Left renal cortex interstitium (tissue), 4 donors: ENCODE results near the gene SNRPD2. TPM values are rescaled to one million over a fixed set of nuclear protein-coding genes. Genes with fewer than 3 reads are reported as not detected.
A peak's percentile ranks its signal among the peaks of the same experiment; 100 is the strongest.

Source experiments
- DNase-seq, 4 donors: peaks; one replicate each; pipeline ENCODE4 v3.0.0-alpha.2; 2013; ENCODE audit warnings: low read depth in 4 of 4, low spot score in 2 of 4, missing footprints in 1 of 4
- polyA plus RNA-seq, 4 donors: library from polyadenylated mRNA; unstranded; fragments of 120-200 nt; gene quantifications; one replicate each; pipeline ENCODE4 v1.2.1, GENCODE V29; 2013; ENCODE audit not compliant: insufficient read length in 4 of 4

Gene SNRPD2
- polyA plus RNA-seq, 4 donors, result 268 to 441 (median 342) TPM

DNA sequence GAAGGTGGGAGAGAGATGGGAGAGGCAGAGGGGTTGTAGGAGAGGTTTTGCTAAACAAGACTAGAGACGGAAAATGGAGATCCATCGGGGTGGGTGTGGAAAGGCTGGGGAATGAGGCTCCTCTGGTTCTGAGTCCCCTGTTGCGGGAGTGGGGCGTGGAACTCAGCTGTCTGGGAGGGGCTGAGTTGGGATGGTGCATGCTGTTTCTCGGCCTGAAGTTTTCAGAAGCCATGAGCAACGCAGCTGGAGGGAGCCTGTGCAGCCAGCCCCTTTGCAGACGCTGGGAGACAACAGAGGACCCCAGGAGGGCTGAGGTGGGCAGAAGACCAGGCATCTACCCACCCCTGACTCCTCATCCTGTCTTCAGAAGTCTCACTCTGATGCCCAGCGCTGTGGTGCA is 31.1 kb downstream of the SNRPD2 start:
- no peak for DNase-seq

DNA sequence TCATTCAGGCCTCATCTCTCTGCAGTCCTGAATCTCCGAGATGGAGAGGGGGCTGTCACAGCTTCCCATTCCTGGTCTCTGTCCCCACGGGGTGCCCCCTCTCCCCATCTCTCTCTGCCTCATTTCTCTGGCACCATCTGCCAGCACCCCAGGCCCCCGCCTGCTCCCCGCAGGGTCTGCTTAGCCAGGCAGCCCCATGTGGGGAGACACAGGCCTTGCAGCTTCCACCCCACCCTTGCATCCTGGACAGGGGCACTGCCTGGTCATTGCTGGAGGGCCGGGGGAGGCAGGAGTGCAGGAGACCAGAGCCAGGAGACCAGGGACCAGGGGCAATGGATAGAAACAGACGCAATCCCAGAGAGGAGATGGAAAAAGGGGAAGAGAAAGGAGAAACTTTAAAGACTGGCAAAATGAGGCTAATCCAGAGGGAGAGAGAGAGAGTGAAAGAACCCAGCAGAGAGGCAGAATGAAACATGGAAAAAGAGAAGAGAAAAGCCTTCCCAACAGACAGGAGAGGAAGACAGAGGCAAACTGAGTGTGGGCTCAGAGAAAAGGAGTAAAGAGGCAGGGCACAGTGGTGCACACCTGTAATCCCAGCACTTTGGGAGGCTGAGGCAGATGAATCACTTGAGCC is 32.5 kb downstream of the SNRPD2 start:
- no peak for DNase-seq

DNA sequence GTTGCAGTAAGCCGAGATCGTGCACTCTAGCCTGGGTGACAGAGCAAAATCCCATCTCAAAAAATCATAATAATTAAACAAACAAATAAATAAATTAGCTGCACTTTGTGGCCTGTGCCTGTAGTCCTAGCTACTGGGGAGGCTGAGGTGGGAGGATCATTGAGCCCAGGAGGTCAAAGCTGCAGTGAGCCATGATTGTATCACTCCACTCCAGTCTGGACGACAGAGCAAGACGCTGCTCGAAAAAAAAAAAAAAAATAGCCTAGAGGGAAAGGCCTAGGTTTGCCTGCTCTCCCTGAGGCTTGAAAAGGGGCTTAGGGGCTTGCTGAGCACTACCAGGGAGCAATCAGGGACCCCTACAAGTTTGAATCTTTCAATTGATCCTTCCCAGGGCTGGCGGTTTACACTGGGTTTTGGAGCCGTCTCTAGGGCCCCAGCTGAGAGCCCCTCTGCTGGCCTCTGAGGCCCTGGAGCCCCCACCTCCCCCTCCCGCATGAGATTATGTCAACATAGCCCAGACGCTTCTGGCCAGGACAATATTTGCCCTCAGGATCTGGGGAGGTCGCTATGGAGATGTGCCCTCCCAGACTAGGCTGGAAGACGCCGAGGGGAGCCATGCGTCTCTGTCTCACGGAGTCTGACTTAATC is 34.1 kb downstream of the SNRPD2 start:
- no peak for DNase-seq

DNA sequence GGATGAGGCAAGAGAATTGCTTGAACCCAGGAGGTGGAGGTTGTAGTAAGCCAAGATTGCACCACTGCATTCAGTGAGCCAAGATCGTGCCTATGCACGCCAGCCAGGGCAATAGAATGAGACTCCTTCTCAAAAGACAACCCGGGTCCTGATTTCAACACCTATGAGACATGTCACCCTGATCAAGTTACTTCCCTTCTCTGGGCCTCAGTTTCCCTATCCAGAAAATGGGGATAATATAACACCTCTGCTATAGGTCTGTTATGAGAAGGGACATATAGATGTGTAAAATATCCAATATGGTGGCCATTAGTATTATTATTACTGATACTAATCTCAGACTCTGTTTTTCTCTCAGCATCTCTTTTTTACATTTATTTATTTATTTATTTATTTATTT is 36.7 kb downstream of the SNRPD2 start:
- no peak for DNase-seq

DNA sequence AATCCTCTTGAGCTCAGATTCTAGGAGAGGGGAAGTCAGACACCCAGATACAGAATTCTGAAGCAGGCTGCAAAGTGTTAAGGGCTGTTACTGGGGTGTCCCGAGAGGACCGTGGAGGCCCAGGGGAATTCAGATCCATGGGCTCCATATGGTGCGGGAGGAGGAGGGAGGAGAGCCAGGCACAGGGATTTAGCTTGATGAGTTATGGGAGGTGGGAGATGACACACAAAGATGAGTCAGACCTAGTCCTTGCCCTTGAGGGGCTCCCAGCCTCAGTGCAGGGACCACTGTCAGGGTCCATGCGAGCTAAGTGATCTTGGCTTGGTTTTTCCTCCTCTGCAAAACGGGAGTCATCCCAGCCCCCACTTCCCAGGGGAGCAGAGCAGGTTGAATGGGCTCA is 38.1 kb downstream of the SNRPD2 start:
- DNase-seq, result no peak

DNA sequence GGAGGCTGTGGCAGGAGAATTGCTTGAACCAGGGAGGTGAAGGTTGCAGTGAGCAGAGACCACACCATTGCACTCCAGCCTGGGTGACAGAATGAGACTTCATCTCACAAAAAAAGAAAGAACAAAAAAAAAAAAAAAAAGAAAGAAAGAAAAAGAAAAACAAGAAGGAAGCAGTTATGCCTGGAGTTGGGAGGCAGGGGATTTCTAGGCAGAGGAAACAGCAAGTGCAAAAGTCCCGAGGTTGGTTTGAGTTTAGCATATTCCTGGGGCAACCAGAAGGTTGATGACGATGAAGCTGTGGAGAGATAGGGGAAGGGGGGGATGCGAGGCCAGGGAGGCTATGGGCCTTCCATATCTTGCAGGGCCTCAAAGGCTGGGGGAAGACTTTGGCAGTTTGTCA is 41.0 kb downstream of the SNRPD2 start:
- no peak for DNase-seq

DNA sequence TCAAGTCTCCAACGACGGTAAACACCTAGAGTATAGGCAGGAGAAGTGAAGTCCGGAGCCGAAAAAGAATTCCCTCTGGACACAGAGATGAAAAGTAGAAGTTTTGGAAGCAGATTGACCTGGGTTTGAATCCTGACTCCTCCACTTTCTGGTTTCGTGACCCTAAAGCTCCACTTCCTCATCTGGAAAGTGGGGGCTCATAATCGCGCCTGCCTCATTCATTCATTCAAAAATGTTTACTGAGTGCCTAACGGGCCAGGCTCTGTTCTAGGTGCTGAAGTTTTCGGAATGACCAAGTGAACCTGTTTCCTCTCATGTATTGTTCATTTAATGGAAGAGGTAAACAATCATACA is 45.4 kb downstream of the SNRPD2 start:
- no peak for DNase-seq

DNA sequence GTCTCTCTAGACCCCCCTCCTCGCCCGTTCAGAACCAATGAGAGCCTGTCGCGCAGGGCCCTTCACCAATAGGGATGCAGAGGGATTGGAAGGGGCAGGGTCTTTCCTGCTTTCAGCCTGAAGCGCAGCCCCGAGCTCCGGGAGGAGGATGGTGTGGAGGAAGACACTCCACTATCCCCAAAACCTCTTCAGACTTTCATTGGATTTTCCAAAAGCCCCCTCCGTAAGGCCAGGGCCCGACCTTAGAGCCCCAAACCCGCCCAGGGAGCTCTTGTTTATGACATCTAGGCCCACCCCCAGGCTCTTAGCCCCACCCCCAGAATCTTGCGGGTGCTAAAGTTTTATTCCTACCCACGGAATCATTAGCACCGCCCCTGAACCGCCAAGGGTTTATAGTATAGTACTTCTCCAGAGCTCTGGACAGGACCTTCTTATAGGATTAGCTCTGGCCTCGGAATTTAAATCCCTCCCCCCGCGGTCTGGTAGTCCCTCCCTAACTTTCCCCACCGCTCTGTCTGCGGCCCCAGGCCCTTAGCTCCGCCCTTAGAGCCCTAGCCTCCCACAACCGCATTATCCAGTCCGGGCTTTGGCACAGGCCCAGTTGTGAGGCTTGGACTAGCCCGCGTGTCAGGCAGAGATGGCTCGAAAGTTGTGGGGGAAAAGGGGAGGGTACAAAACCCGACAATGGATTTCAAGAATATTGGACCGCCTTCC is 46.0 kb downstream of the SNRPD2 start:
- peak in 1 of 4 donors; percentile 69 for DNase-seq

DNA sequence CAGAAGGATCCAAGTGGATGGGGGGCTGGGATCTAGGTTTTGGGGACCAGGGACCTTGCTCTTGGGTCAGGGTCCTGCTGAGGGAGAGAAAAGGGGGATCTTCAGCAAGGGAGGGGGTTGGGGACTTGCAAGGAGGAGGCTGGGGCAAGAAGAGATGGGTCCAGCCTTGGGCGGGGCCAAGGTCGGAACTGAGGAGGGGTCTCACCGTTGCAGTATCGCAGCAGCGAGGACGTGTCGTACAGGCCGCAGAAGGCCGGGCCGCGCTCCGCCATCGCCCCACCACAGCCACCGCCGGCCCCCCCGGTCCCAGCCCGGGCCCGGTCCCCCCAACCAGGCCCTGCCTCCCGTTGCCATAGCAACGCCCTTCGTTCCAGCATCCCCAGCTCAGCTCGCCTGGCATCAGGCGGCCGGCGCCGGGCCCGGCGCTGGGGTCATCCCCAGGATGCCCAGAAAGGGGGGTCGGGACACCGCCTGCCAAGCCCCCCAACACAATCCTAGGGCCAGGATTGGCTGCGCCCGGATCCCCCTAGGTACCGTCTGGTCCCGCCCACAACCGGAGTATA is 46.6 kb downstream of the SNRPD2 start:
- no peak for DNase-seq

DNA sequence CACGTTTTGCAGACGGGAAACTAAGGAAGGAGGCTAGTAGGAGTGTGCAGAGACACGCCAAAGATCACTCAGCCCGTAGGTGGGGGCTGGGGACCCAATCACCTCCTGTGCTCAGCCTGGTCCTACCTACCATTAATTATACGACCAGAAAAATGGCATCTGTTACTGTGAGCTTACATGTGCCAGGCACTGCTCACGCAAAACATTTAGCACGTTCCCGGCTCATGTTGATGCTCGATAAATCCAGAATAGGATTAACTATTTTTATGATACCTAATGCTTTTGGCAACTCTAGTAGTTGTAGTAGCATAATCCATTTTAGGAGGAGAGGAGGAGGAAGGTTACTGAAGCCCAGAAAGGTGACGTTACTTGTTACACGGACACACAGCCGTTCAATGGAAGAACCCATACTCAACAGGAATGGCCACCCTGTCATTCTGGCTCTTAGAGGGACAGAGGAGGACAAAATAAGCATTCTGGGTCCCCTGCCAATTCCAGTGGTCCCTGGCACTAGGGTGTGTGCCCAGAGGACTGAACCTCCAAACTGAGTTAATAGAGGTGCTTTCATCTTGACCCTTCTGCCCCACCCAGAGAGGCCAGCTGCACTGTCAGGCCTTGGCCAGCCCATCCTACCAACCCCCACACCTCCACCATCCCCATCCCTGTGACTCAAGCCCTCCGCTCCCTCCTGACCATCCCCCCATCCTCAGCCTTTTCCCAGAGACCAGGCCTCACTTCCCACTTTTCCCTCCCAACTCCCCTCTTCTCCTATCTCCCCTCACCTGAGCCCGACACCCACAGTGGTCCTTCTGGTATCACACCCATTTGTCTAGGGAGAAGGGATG is 47.6 kb downstream of the SNRPD2 start:
- DNase-seq, result no peak

DNA sequence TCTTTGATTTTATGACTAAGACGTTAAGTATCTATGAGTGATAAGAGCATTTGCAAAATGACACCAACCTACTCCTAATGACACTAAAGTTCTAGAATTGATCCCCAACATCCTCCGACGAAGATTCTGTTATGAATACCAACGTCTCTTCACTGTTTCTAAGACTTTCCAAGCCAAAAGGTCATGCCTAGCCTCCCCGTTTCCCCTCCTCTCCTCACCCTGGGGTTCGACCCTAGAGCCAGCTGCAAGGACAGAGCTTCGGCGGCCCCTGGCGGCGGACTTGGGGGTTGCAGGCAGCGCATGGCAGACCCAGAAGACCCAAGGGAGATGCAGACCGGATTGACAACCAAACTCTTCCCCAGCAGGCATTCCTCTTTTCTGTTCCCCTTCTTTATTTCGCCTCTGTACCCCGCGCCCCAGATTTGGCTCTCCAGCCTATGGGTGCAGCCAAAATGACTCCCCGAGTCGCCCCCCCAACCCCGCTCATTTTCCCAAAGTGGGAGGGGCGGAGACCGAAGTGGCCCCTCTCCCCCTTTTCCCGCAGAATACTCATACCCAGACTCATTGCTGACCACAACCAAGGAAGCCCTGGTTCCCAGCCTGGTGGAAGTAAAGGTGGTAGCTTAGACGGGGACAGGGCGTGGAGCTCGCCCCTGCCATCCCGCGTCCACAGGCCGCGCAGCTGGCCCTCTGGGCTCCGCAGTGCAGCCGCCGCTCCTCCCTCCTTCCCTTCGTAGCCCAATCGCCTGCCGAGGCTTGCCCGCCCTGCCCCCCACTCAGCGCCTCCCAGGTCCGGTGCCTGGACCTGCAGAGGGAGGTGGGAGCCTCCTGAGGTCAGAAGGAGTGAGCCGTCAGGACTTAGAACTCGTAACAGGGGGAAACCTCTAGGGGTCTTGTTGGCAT is 48.5 kb downstream of the SNRPD2 start:
- DNase-seq, result no peak

DNA sequence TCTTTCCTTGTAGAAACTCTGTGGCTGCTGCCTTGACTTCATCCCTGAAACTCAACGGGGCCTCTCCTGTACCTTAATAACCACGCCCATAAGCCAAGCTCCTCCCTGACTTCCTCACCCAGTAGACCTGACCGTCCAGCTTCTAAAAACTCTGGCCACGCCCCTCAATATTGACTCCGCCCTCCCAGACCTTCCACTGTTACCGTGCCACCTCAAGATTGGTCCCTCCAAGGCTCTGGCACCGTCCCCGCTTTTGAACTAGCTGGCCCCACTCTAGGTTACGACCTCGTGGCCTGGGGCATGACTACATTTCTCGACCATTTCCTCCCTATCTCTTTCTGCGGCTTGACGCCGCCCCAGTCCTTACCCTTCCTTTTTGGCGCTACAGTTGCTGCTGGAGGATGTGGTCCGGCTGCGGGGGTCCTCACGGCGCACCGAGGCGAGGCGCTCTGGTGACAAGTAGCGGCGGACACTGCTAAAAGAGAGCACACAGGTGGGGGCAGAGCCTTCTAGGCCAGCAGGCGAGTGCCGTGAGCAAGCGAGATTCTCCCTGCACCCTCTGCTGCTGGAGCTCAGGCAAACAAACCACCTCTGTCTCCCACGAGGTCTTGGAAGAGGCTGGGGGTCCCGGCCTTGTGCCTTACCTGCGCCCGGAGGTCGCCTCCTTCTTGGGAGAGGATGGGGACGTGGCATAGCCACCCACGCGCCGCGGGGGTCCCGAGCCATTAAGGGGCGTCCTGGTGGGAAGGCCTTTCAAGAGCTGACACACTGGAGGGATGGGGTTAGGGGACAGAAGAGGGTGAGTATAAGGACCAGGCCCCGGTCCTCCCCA is 50.3 kb downstream of the SNRPD2 start:
- peak in 1 of 4 donors; percentile 57 for DNase-seq

DNA sequence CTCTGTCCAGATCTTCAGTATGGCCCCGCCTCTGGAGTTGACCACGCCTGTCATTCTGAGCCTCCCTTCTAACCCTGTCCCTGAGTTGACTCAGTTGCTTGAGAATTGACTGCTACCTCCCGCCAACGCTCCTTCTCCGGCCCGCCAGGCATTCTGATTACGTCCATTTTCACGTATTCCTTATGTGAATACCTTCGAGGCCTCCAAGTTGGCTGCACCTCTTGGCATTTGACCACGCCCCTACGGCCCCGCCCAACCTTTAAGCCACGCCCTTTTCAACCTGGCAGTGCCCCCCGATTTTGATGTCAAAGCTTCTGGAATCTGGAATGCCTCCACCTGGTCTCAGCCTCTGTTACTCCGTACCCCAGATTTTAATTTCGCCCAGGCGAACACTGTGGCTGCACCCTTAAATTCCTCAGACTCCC is 50.9 kb downstream of the SNRPD2 start:
- DNase-seq, result no peak

DNA sequence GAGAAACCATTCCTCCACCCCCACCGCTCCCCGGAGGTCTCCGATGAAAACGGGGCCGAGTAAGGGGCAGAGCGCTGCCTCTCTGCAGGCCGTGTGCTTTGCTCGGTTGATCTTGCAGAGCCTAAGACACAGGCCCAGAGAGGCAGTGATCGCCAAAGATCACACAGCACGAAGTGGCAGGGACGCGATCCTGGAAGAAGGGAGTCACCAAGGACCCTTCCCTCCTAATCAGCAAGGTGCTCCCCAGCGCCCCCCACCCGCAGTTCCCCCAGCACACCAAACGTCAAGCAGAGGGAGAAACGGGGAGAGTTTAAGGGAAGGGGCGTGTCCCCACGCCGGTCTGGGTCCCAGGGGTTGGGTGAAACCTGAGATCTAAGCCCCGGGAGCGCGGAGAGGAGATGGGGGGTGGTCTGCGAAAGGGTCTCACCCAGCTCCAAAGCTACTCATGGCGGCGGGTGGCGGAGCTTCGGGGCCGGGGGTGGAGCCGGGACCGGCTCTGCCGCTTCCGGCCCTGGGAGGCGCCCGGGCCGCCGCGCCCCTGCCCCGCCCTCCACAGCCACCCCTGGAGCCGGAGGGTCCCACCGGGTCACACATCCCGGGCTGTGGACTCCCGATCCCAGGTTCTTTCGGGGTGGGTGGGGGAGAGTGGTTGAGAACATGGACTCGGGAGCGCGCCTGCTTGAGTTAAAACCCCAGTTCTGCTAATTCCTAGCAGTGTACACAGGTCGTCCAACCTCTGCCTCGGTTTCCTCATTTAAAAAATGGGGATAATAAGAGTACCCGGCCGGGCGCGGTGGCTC is 52.6 kb downstream of the SNRPD2 start, which contains the start of gene EML2:
Gene EML2 (minus strand): TSS at position 468 of the 800 bp plus-strand sequence. CDS start 21 bp downstream, at position 447.
- peak in 1 of 4 donors; percentile 15 for DNase-seq

DNA sequence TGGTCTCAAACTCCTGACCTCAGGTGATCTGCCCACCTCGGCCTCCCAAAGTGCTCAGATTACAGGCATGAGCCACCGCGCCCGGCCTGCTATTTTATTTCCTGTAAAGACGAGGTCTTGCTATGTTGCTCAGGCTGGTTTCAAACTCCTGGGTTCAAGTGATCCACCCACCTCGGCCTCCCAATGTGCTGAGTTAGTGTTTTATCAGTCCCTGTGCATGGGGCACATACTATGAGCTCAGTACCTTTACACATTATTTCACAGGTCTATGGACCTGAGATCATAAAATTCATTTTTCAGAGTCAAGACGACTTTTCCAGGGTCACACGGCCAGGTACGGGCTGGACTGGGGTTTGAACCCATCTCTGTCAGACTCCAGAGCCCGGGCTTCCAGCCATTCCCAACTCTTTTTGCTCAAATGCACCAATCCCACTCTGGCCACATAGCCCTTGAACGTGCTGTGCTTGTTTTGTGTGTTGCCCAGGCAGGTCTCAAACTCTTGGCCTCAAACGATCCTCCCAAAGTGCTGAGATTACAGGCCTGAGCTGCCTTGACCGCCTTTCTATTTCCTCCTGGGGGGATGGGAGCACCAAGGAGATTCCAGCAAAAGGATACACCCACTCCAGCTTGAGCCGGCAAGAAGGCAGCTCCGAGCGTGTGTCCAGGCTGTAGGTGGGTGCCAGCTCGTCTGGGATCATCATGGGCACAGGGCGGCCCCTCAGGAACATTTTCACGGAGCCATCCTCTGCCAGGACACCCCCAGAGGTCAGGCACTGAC is 53.7 kb downstream of the SNRPD2 start:
- DNase-seq, result no peak
